MM.1S (cell line): ENCODE measurements around the gene ANGPT4.
"Not testable (repeated sequence)": the region's sequence is repeated elsewhere in the genome, so short reads cannot be mapped to it uniquely, and the experiment has no call there.

Source experiments
- DNase-seq: peaks from one replicate; pipeline ENCODE4 v3.0.0-alpha.2; 2015
- H2AFZ ChIP-seq: fragments of 300-600 bp; sonication (generic); 2 replicates; pipeline ENCODE4 v1.6.0; 2016; ENCODE audit warnings: antibody characterized with exemption, low read length
- H3F3A ChIP-seq: fragments of 300-600 bp; sonication (generic); 2 replicates; pipeline ENCODE4 v1.6.1; 2016; ENCODE audit warnings: mild to moderate bottlenecking, antibody characterized with exemption, low read length, moderate library complexity, mixed read lengths; ENCODE audit not compliant: insufficient read depth
- H3K27ac ChIP-seq: fragments of 300-600 bp; sonication (generic); 2 replicates; pipeline ENCODE4 v1.5.1; 2016; ENCODE audit warnings: mild to moderate bottlenecking, low read length
- H3K27me3 ChIP-seq: fragments of 300-600 bp; sonication (generic); replicated peaks from 2 replicates; pipeline ENCODE4 v1.6.0; 2016; ENCODE audit warnings: low read length; ENCODE audit not compliant: insufficient read depth
- H3K36me3 ChIP-seq: fragments of 300-600 bp; sonication (generic); replicated peaks from 2 replicates; pipeline ENCODE4 v1.6.1; 2016; ENCODE audit warnings: mild to moderate bottlenecking, low read length, mixed read lengths; ENCODE audit not compliant: insufficient read depth
- H3K4me1 ChIP-seq: fragments of 300-600 bp; sonication (generic); 2 replicates; pipeline ENCODE4 v1.6.1; 2016; ENCODE audit warnings: low read length, mixed read lengths
- H3K4me2 ChIP-seq: fragments of 300-600 bp; sonication (generic); 2 replicates; pipeline ENCODE4 v1.6.0; 2016; ENCODE audit warnings: low read depth, low read length
- H3K4me3 ChIP-seq: fragments of 300-600 bp; sonication (generic); 2 replicates; pipeline ENCODE4 v1.5.1; 2016; ENCODE audit warnings: low read length, mixed read lengths
- H3K79me2 ChIP-seq: fragments of 300-600 bp; sonication (generic); 2 replicates; pipeline ENCODE4 v1.6.1; 2016; ENCODE audit warnings: mixed run types, low read length, mixed read lengths
- H3K9ac ChIP-seq: fragments of 300-600 bp; sonication (generic); 2 replicates; pipeline ENCODE4 v1.6.1; 2016; ENCODE audit warnings: low read length, mixed read lengths
- H3K9me2 ChIP-seq: fragments of 300-600 bp; sonication (generic); replicated peaks from 2 replicates; pipeline ENCODE4 v1.6.1; 2016; ENCODE audit warnings: mild to moderate bottlenecking, low read length, mixed read lengths; ENCODE audit not compliant: insufficient read depth
- H3K9me3 ChIP-seq: fragments of 300-600 bp; sonication (generic); replicated peaks from 2 replicates; pipeline ENCODE4 v1.6.1; 2016; ENCODE audit warnings: mild to moderate bottlenecking, low read length, mixed read lengths; ENCODE audit not compliant: insufficient read depth
- H4K20me1 ChIP-seq: fragments of 300-600 bp; sonication (generic); 2 replicates; pipeline ENCODE4 v1.6.1; 2016; ENCODE audit warnings: mild to moderate bottlenecking, low read length, moderate library complexity, mixed read lengths; ENCODE audit not compliant: insufficient read depth
- EZH2 ChIP-seq: fragments of 300-600 bp; sonication (generic); optimal IDR thresholded peaks from 2 replicates; pipeline ENCODE3; 2017; ENCODE audit warnings: low read depth, mild to moderate bottlenecking, antibody characterized with exemption, low read length, mixed read lengths
- EZH2phosphoT487 ChIP-seq: fragments of 300-600 bp; sonication (generic); IDR thresholded peaks from 2 replicates; pipeline ENCODE4 v1.6.1; 2018; ENCODE audit warnings: antibody characterized with exemption, low read length
- TF ChIP-seq, protein P1 (sequence below): fragments of 300-600 bp; sonication (generic); IDR thresholded peaks from 2 replicates; pipeline ENCODE4 v1.5.1; 2016; ENCODE audit warnings: antibody characterized with exemption, low read length, mixed read lengths

ANGPT4 gene

DNA sequence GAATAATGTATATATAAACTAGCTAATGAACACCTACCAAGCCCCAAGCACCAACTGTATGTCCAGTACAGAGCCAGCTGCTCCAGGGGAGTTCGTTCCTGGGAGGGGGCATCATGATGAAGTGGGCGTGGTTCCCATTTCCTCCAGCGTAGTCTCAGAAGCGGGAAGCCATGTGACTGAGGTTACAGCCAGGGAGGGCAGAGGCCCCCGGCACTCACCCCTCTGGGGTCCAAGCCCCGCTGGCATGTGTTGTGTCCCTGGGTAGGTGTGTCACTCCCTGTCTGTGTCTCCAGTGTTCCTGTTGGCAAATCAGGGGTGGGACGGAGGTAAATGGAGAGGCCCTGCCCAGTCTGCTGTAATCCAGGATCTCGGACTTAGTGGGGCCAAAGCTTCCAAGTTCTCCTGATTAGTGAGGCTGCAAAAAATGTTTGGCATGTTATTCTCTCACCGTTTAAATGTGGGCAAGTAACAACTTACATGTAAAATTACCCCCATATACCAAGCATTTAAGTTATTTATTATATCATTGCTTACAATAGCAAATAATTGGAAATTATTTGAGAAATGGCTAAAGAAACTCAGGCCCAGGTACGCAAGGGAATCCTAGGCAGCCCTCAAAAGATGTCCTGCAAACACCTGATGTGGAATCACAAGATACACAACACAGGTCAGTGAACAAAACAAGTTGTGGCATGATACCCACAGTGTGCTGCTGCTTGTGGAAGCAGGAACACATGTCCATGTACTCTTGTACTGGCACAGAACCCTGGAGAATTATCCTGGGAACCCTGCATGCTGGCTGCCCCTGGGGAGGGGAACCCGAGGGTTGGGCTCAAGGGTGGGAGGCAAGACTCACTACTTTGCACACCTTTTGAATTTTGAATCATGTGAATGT lies 60.4 kb downstream of the ANGPT4 start:
- no peak overlapping the region for H3K4me2 ChIP-seq
- no peaks in the 10 kb centered on the region for H3K9me3 ChIP-seq
- TF ChIP-seq EZH2 (no peak), EZH2phosphoT487 (no peak)
- H3K4me3 ChIP-seq, result no peak overlapping the region
- no peaks in the 10 kb centered on the region for H4K20me1 ChIP-seq
- no peaks in the 10 kb centered on the region for H3F3A ChIP-seq
- DNase-seq, result no peak
- H3K27me3 ChIP-seq, result no peaks in the 10 kb centered on the region
- no peak overlapping the region for H2AFZ ChIP-seq
- peaks cover 10% of the 10 kb centered on the region for H3K4me1 ChIP-seq
- H3K36me3 ChIP-seq, result no peaks in the 10 kb centered on the region
- no peaks in the 10 kb centered on the region for H3K9me2 ChIP-seq
- no peaks in the 10 kb centered on the region for H3K79me2 ChIP-seq
- no peak overlapping the region for H3K27ac ChIP-seq
- H3K9ac ChIP-seq, result no peak overlapping the region

DNA sequence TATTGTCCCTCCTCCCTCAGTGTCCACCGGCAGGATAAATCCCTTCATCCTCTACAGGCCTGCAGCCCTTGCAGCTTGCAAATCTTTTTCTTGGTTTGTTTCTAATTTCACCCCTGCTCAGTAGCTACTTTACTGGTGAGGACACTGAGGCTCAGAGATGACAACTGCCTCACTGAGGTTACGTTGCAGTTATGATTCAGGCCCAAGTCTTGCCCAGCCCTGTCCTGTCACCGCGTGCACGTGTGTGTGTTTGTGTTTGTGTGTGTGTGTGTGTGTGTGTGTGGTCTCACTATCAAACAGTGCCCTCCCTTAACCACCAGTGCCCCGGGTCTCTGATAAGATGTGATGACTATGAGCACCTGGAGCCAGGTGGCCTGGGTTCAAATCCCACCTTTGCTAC lies 61.5 kb downstream of the ANGPT4 start:
- Histone ChIP-seq H3F3A (no peaks in the 10 kb centered on the region), H3K4me3 (no peak overlapping the region), H3K27ac (no peak overlapping the region), H4K20me1 (no peaks in the 10 kb centered on the region), H3K79me2 (no peaks in the 10 kb centered on the region), H3K36me3 (no peaks in the 10 kb centered on the region), H3K9ac (no peak overlapping the region), H3K9me2 (no peaks in the 10 kb centered on the region), H3K27me3 (no peaks in the 10 kb centered on the region), H3K9me3 (no peaks in the 10 kb centered on the region), H3K4me1 (peaks cover 7% of the 10 kb centered on the region), H2AFZ (no peak overlapping the region), H3K4me2 (no peak overlapping the region)
- TF ChIP-seq EZH2 (no peak), EZH2phosphoT487 (no peak)
- TF ChIP-seq, protein P1, sequence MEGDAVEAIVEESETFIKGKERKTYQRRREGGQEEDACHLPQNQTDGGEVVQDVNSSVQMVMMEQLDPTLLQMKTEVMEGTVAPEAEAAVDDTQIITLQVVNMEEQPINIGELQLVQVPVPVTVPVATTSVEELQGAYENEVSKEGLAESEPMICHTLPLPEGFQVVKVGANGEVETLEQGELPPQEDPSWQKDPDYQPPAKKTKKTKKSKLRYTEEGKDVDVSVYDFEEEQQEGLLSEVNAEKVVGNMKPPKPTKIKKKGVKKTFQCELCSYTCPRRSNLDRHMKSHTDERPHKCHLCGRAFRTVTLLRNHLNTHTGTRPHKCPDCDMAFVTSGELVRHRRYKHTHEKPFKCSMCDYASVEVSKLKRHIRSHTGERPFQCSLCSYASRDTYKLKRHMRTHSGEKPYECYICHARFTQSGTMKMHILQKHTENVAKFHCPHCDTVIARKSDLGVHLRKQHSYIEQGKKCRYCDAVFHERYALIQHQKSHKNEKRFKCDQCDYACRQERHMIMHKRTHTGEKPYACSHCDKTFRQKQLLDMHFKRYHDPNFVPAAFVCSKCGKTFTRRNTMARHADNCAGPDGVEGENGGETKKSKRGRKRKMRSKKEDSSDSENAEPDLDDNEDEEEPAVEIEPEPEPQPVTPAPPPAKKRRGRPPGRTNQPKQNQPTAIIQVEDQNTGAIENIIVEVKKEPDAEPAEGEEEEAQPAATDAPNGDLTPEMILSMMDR, result no peak
- no peak for DNase-seq

DNA sequence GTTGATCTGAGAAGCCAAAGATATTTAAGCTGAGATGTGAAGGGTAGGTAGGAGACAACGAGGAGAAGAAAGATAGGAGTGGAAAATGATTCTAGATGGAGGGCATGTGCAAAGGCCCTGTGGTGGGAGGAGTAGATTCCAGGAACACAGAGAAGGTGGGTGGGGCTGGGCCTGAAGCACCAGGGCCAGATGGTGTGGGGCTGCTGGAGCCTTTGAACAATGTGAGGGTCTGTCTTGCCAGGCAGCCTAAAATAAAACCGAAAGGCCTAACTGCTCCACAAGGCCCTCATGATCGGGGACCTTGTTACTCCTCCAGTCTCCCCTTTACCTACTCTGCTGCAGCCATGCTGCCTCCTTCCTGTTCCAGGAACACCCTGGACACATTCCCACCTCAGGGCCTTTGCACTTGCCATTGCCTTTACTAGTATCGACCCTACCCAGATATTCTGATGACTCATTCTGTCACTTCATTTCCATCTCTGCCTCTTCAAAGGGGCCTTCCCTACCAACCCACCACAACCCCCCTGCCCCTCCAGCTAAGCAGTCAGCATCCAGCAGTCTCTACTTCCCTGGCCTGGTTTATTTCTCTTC lies 62.6 kb downstream of the ANGPT4 start:
- Histone ChIP-seq H3K4me2 (no peak overlapping the region), H3F3A (no peaks in the 10 kb centered on the region), H3K27me3 (no peaks in the 10 kb centered on the region), H3K9me3 (no peaks in the 10 kb centered on the region), H3K79me2 (no peaks in the 10 kb centered on the region), H4K20me1 (no peaks in the 10 kb centered on the region), H3K27ac (no peak overlapping the region), H2AFZ (no peak overlapping the region), H3K9me2 (no peaks in the 10 kb centered on the region), H3K4me1 (no peaks in the 10 kb centered on the region), H3K9ac (no peak overlapping the region), H3K36me3 (no peaks in the 10 kb centered on the region), H3K4me3 (no peak overlapping the region)
- TF ChIP-seq, protein P1, result no peak
- TF ChIP-seq EZH2 (no peak), EZH2phosphoT487 (no peak)
- DNase-seq, result no peak

DNA sequence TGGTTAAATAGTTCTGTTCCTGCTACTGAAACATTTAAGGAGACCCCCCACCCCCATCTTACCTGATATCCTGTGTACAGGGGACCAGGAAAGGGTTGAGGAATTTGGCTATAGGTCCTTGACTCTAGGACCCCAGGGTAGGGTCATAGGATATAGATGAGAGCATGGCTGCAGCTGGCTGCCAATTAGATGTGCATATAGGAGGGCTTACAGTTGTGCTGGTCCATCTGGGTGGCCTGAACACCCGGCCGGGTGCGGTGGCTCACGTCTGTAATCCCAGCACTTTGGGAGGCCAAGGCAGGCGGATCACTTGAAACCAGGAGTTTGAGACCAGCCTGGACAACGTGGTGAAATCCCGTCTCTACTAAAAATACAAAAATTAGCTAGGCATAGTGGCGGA lies 67.4 kb downstream of the ANGPT4 start:
- not testable (repeated sequence) for H3K36me3 ChIP-seq, DNase-seq, H3F3A ChIP-seq, H2AFZ ChIP-seq, H3K4me1 ChIP-seq, H3K9me2 ChIP-seq, H3K4me2 ChIP-seq, H3K9ac ChIP-seq, H4K20me1 ChIP-seq, H3K27ac ChIP-seq, H3K9me3 ChIP-seq, H3K27me3 ChIP-seq, H3K4me3 ChIP-seq, H3K79me2 ChIP-seq
